K562 treated with DMSO at 1 percent for 24 hours (cell line): ENCODE data around the gene CHRM5. TPM values are rescaled to one million over a fixed set of nuclear protein-coding genes. Genes with fewer than 3 reads are reported as not detected.

Experiments
- total RNA-seq: library from RNA; unstranded; fragments of 300-600 nt; gene quantifications from 2 replicates; pipeline ENCODE4 v1.2.3, GENCODE V29; 2022; ENCODE audit warnings: low read depth; ENCODE audit not compliant: insufficient read depth

Gene CHRM5
- 0.20 TPM in 1 of 2 replicates, not detected in the other for total RNA-seq

GRCh38 chr15:33968224-33968623 is at the start of gene CHRM5:
Gene CHRM5 (plus strand): TSS chr15:33968497. CDS start chr15:34062718, 94,221 bp downstream.

GRCh38 chr15:34038871-34039789 is 70.8 kb downstream of the CHRM5 start, which contains the start of gene AVEN:
Gene AVEN (minus strand): TSS chr15:34039204. CDS start chr15:34039046, 158 bp downstream.

GRCh38 chr15:34101366-34102174 is 133.3 kb downstream of the CHRM5 start, which contains the start of the genes EMC7 and PGBD4:
Gene EMC7 (minus strand): TSS chr15:34101862. CDS start chr15:34101839, 23 bp downstream.
Gene PGBD4 (plus strand): TSS chr15:34102083. CDS start chr15:34102532, 449 bp downstream.

Other genes with a start within 250 kb of the CHRM5 start
- gene AVEN, start 70.7 kb downstream of the CHRM5 start, total RNA-seq, result 4.2 and 4.9 TPM in 2 replicates
- 77.6 and 84.2 TPM in 2 replicates for gene EMC7, start 133.4 kb downstream of the CHRM5 start, total RNA-seq
- 0.97 and 1.0 TPM in 2 replicates for gene PGBD4, start 133.6 kb downstream of the CHRM5 start, total RNA-seq
- gene KATNBL1, start 241.6 kb downstream of the CHRM5 start, total RNA-seq, result 15.9 and 16.7 TPM in 2 replicates